ENCODE results near the gene SLC30A4.

Gene SLC30A4, protein sequence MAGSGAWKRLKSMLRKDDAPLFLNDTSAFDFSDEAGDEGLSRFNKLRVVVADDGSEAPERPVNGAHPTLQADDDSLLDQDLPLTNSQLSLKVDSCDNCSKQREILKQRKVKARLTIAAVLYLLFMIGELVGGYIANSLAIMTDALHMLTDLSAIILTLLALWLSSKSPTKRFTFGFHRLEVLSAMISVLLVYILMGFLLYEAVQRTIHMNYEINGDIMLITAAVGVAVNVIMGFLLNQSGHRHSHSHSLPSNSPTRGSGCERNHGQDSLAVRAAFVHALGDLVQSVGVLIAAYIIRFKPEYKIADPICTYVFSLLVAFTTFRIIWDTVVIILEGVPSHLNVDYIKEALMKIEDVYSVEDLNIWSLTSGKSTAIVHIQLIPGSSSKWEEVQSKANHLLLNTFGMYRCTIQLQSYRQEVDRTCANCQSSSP

DNA sequence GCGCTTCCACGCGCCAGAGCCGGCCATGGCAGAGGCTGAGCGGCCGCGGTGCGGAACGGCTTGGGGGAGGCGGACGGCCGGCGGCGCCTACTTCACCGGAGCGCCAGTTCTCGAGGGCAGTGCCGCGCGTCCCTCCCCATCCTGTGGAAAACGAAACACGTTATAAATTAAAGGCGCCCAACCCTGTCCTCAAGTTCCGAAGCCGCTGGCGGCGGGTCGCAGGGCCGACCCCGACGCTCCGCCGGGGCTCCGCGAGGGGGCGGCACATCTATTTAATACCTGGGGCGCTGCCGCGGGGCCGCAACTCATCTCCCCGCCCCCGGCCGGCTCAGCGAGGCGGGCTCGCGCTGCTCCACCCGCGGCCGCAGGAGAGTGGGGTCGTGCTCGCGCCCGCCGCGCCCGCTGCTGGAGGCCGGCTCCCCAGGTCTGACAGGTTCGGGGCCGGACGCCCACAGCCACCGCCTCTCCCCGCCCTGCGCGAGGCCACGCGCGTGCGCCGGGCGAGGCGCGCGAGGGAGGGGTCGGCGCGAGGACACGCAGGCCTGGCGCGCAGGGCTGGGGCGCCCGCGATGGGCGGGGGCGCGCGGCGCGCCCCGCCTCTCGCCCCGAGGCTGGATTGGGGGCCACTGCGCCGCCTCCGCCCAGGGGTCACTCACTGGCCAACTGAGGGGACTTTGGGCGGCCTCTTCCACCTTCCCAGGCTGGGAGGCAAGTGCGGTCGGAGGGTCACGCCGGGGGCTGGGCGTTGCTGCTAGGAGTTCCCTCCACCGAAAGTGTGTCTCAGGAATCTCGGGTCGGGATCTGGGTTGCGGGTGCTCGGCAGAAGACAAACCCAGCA is at the start of gene SLC30A4:
TSS of gene SLC30A4 (minus strand) at position 428 of the 838 bp plus-strand sequence. CDS start at position 27, 401 bp downstream.
- Mint-ChIP-seq H3K4me3 (peak within 1 kb of the TSS; percentile 96), H3K36me3 (peaks cover 2% of the 10 kb centered on the region), H3K27me3 (no peaks in the 10 kb centered on the region), H3K4me1 (ENCODE audit: low read depth) (peaks cover 24% of the 10 kb centered on the region), H3K27ac (peak within 1 kb of the TSS; percentile 81), H3K9me3 (ENCODE audit: low read depth) (no peaks in the 10 kb centered on the region)

DNA sequence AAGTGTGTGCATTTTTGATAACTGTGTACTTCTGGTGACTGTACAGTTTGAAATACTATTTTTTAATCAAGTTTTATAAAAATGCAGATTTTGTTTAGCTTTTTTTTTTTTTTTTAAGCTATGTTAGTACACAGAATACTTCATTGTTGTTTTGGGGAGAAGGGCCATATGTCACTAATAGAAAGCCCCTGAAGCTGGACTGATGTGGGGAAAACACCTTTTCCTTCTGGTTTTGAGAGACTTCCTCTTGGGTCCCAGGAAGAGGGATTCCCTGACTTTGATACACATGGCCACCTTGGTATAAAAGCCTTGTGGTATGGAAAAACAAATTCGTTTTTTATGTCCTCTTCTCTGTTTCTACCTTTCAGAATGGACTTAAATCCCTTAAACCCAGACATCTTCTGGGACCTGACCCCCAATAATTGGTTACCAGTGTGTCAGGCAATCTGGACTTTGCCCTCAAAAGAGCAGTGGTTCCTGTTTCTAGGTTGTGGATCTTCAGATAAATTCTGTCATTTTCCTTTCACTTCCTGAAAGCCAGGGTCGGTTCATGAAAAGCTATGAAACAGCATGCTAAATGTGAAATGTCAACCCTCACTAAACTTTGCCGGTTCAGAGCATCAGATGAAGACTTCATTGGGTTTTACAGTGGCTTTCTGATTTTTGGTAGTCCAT is 33.5 kb upstream of the SLC30A4 start:
- Mint-ChIP-seq H3K4me1 (ENCODE audit: low read depth) (no peaks in the 10 kb centered on the region), H3K4me3 (no peak overlapping the region), H3K27me3 (peaks cover 13% of the 10 kb centered on the region), H3K27ac (no peak overlapping the region), H3K9me3 (ENCODE audit: low read depth) (no peaks in the 10 kb centered on the region), H3K36me3 (no peaks in the 10 kb centered on the region)

DNA sequence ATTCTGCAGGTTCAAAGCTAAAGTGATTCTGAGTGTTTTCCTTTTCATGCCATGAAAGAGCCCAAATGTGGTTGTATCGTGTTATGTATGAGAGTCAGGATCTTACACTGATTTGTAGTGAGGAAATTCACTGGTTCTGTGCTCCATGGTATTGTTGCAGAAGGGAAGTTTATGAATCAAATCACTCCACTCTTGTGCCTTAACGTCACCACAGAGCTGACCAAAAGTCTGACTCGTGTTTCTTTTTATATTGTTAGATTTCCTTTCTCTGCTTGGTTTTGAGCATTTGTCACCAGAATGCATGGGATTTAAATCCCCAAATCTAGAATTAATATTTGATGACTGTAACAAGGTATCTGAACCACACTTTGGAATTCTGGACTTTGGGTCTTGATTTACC is 29.1 kb upstream of the SLC30A4 start:
- Mint-ChIP-seq H3K9me3 (ENCODE audit: low read depth) (no peaks in the 10 kb centered on the region), H3K36me3 (no peaks in the 10 kb centered on the region), H3K4me1 (ENCODE audit: low read depth) (no peaks in the 10 kb centered on the region), H3K4me3 (no peak overlapping the region), H3K27ac (no peak overlapping the region), H3K27me3 (peaks cover 12% of the 10 kb centered on the region)

DNA sequence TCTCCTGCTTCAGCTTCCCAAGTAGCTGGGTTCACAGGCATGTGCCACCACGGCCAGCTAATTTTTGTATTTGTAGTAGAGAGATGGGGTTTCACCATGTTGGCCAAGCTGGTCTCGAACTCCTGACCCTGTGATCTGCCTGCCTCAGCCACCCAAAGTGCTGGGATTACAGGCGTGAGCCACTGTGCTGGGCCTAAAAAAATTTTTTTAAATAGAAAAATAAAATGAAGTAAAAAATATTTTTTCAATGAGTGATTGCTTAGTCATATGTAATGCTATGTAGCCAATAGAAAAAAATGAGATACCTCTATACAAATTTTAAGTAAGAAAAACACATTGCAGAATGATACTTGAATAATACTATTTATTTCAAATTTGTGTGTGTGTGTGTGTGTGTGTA is 27.9 kb upstream of the SLC30A4 start:
- no peak overlapping the region for H3K4me3 Mint-ChIP-seq
- H3K27me3 Mint-ChIP-seq = peaks cover 7% of the 10 kb centered on the region
- H3K9me3 Mint-ChIP-seq (ENCODE audit: low read depth) = no peaks in the 10 kb centered on the region
- no peaks in the 10 kb centered on the region for H3K36me3 Mint-ChIP-seq
- H3K27ac Mint-ChIP-seq = no peak overlapping the region
- no peaks in the 10 kb centered on the region for H3K4me1 Mint-ChIP-seq (ENCODE audit: low read depth)

DNA sequence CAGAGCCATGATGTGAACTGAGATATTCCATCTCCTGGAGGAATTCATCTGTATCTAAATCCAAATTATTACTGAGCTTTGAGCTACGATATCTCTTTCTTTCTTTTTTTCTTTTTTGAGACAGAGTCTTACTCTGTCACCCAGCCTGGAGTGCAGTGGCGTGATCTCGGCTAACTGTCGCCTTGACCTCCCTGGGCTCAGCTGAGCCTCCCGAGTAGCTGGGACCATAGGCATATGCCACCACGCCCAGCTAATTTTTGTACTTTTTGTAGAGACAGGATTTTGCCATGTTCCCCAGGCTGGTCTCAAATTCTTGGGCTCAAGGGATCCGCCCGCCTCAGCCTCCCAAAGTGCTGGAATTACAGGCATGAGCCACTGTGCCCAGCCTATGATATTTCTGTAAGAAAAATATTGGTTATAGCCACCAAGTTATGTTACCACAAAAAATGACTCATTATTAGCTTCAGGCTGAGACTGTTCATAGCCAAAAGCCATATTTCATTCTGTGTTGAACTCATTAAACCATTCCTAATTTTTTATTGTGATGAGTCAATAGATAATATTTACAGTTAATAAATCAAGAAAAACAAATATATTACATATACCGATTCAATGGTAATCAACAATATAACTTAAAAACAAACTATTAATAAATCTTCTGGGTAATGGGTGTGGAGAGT is 27.1 kb upstream of the SLC30A4 start:
- no peaks in the 10 kb centered on the region for H3K4me1 Mint-ChIP-seq (ENCODE audit: low read depth)
- no peak overlapping the region for H3K27ac Mint-ChIP-seq
- H3K4me3 Mint-ChIP-seq = no peak overlapping the region
- no peaks in the 10 kb centered on the region for H3K36me3 Mint-ChIP-seq
- H3K27me3 Mint-ChIP-seq = peaks cover 6% of the 10 kb centered on the region
- no peaks in the 10 kb centered on the region for H3K9me3 Mint-ChIP-seq (ENCODE audit: low read depth)

DNA sequence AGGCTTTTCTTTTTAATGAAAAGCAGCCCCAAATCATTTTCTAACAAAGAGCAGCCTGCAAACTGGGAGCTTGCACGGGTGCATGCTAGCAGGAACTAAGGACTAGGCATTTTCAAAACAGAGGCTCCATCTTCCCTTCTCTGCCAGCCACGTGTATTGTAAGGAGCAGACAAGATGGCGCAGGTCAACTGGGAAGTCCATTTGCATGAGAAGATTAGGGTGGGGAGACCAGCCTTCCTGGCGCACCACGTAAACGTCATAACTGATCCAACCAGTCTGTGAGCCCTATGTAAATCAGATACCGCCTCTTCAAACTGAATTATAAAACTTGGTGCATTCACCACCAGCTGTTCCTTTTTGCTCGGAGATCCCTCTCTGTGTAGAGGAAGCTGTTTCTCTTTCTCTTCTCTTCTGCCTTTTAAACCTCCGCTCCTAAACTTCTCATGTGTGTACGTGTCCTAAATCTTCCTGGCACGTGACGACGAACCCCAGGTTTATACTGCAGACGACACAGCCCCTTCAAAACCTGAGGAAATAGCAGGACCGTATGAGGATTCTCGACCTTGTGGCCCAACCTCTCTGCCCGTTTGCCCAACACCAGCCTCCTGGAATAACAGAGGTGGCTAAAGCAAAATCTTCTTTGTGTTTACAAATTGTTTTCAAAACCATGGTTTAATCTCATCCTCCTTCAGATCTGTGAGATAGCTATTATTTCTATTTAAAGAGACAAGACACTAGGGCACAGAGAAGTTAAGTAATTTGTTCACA is 26.4 kb upstream of the SLC30A4 start:
- Mint-ChIP-seq H3K27me3 (peaks cover 2% of the 10 kb centered on the region), H3K4me1 (ENCODE audit: low read depth) (no peaks in the 10 kb centered on the region), H3K36me3 (no peaks in the 10 kb centered on the region), H3K27ac (no peak overlapping the region), H3K9me3 (ENCODE audit: low read depth) (no peaks in the 10 kb centered on the region), H3K4me3 (no peak overlapping the region)

DNA sequence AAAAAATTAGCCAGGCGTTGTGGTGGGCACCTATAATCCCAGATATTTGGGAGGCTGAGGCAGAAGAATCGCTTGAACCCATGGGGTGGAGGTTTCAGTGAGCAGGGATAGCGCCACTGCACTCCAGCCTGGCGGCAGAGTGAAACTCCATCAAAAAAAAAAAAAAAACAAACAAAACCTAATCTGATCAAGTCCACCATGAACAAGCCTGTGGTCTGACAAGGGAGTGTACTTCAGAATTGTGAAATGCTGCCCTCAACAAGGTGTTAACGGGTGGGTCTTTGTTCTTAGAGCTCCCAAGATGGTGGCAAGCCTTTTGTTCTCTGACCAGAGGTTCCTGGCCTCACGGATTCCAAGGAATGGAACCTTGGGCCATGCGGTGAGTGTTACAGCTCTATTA is 24.2 kb upstream of the SLC30A4 start:
- H3K4me1 Mint-ChIP-seq (ENCODE audit: low read depth) = no peaks in the 10 kb centered on the region
- H3K27me3 Mint-ChIP-seq = peaks cover 2% of the 10 kb centered on the region
- no peaks in the 10 kb centered on the region for H3K9me3 Mint-ChIP-seq (ENCODE audit: low read depth)
- H3K4me3 Mint-ChIP-seq = no peak overlapping the region
- no peak overlapping the region for H3K27ac Mint-ChIP-seq
- no peaks in the 10 kb centered on the region for H3K36me3 Mint-ChIP-seq

DNA sequence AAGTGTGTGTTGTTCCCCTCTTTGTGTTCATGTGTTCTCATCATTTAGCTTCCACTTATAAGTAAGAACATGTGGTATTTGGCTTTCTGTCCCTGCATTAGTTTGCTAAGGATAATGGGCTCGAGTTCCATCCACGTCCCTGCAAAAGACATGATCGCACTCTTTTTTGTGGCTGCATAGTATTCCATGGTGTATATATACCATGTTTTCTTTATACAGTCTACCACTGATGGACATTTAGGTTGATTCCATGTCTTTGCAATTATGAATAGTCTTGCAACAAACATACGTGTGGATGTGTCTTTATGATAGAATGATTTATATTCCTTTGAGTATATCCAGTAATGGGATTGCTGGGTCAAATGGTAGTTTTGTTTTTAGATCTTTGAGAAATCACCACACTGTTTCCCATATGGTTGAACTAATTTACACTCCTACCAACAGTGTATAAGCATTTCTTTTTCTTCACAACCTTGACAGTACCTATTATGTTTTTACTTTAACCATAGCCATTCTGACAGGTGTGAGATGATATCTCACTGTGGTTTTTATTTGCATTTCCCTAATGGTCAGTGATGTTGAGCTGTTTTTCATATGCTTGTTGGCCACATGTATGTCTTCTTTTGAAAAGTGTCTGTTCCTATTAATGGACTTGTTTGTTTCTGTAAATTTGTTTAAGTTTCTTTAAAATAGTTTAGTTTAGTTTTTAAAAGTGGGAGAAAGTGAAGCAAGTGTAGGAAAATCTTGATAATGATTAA is 21.9 kb upstream of the SLC30A4 start:
- Mint-ChIP-seq H3K36me3 (no peaks in the 10 kb centered on the region), H3K27me3 (peaks cover 2% of the 10 kb centered on the region), H3K27ac (no peak overlapping the region), H3K9me3 (ENCODE audit: low read depth) (no peaks in the 10 kb centered on the region), H3K4me3 (no peak overlapping the region), H3K4me1 (ENCODE audit: low read depth) (no peaks in the 10 kb centered on the region)

DNA sequence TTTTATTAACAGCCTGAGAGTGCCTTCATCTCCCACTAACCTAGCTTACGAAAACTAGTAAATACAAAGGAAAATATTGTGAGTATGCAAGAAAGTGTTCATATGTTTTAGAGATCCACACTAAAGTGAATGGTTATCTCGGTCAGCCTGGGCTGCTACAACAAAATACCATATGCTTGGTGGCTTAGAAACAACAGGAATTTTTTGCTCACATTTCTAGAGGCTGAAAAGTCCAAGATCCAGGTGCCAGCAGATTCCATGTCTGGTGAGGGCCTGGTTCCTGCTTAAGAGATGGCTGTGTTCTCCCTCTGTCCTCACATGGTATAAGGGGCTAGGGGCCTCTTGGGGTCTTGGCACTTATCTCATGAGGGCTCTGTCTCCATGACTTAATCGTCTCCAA is 20.5 kb upstream of the SLC30A4 start:
- Mint-ChIP-seq H3K9me3 (ENCODE audit: low read depth) (no peaks in the 10 kb centered on the region), H3K27me3 (peaks cover 2% of the 10 kb centered on the region), H3K4me3 (no peak overlapping the region), H3K27ac (no peak overlapping the region), H3K4me1 (ENCODE audit: low read depth) (no peaks in the 10 kb centered on the region), H3K36me3 (no peaks in the 10 kb centered on the region)

DNA sequence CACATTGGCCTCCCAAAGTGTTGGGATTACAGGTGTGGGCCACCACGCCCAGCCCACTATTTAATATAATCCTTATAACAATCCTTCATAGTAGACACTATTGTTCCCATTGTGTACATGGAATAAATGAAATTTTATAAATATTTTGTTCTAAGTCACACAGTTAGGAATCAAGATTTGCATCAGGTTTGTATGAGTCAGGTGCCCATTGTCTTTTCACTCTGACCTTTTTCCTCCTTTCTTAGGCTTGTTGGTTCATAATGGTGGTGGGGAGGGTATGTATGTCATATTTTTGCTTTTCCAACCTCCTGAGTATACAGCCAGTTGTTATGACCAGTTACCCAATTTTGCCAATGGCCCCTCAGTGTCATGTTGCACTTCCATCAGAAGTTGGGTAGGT is 18.0 kb upstream of the SLC30A4 start:
- Mint-ChIP-seq H3K4me3 (no peak overlapping the region), H3K27me3 (no peaks in the 10 kb centered on the region), H3K4me1 (ENCODE audit: low read depth) (no peaks in the 10 kb centered on the region), H3K36me3 (no peaks in the 10 kb centered on the region), H3K9me3 (ENCODE audit: low read depth) (no peaks in the 10 kb centered on the region), H3K27ac (no peak overlapping the region)

DNA sequence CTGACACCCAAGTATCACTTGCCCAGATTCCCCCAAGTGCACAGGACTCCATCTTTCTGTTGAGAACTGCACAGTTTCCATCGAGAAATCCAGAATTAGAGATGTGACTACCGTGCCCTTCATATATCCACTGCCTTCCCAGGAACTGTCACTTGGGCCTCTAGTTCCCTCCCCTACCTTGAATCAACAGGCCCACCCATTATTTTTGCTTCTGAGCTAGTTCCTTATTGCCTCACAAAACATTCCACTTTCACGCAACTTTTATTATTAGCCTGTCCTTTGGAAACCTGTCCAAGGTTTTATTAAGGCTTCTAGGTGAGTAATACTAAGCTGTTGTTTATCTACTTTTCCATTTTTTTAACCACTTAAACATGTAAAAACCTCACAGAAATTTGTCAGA is 17.1 kb upstream of the SLC30A4 start:
- Mint-ChIP-seq H3K9me3 (ENCODE audit: low read depth) (no peaks in the 10 kb centered on the region), H3K27me3 (no peaks in the 10 kb centered on the region), H3K4me3 (no peak overlapping the region), H3K27ac (no peak overlapping the region), H3K4me1 (ENCODE audit: low read depth) (no peaks in the 10 kb centered on the region), H3K36me3 (no peaks in the 10 kb centered on the region)

DNA sequence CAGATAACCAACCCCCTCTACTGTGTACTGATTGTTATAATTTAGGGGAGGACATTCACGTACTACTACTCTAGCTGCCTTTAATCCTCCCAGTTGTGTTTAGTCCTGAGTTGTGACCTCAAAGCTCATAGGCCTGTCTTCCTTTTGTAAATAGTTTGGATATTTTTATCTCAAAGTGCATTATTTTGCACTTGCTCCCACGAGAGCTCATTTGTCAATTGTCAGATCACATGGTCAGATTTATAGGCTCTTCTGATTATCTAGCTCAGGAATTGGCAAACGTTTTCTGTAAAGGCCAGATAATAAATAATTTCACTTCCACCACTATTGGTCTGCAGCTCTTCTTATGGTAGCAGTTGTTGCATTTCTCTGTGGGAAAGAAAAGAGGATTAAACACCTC is 14.4 kb upstream of the SLC30A4 start:
- H3K9me3 Mint-ChIP-seq (ENCODE audit: low read depth) = no peaks in the 10 kb centered on the region
- H3K36me3 Mint-ChIP-seq = no peaks in the 10 kb centered on the region
- H3K4me1 Mint-ChIP-seq (ENCODE audit: low read depth) = no peaks in the 10 kb centered on the region
- no peak overlapping the region for H3K4me3 Mint-ChIP-seq
- no peak overlapping the region for H3K27ac Mint-ChIP-seq
- no peaks in the 10 kb centered on the region for H3K27me3 Mint-ChIP-seq

DNA sequence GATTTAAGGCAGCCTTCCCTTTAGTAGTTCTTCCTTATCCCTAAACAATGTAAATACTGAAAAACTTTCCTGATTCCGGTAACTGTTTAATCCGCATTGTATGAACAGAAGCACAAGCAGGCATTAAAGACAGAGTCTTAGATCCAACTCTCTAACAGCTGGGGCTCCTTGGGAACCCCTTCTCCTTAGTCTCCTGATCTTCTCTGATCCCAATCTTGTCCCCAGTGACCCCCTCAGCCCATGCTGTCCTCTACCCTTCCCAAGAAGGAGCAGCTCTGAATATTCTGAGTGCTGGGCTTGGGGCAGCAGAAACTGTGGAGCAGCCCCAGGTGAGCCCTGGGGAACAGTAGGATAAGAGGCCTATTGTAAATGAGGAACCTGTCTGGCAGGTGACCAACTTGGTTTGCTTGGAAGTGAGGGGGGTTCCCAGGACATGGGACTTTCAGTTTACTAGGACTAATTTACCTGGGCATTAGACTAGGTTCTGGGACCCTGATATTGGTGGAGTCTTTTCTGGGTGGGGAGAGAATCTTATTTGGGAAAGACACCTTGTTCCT is 13.0 kb upstream of the SLC30A4 start:
- Mint-ChIP-seq H3K27ac (no peak overlapping the region), H3K4me3 (no peak overlapping the region), H3K4me1 (ENCODE audit: low read depth) (no peaks in the 10 kb centered on the region), H3K9me3 (ENCODE audit: low read depth) (no peaks in the 10 kb centered on the region), H3K36me3 (no peaks in the 10 kb centered on the region), H3K27me3 (no peaks in the 10 kb centered on the region)

Measured in activated naive CD8-positive, alpha-beta T cell (primary cell).